NCI-H526 (cell line): ENCODE results near the gene GALNT16.
"Not testable (repeated sequence)": the region's sequence is repeated elsewhere in the genome, so short reads cannot be mapped to it uniquely, and the experiment has no call there.

Experiments
- DNase-seq, 2 experiments: peaks; one replicate each; lab custom pipeline; 2025; lab: John Stamatoyannopoulos, UW

GALNT16 gene

GRCh38 chr14:69285661-69286255 lies 25.8 kb downstream of the GALNT16 start:
- DNase-seq, result no peak

- no peak for DNase-seq
Observed at GRCh38 chr14:69287098-69288010, 27.4 kb downstream of the GALNT16 start.

GRCh38 chr14:69288011-69288771 lies 28.2 kb downstream of the GALNT16 start:
- no peak for DNase-seq

- DNase-seq, result no peak
Observed at GRCh38 chr14:69288956-69289705, 29.2 kb downstream of the GALNT16 start.

- DNase-seq, result no peak
Observed at GRCh38 chr14:69289811-69290520, 30.0 kb downstream of the GALNT16 start.

- not testable (repeated sequence) for DNase-seq
Observed at GRCh38 chr14:69290881-69291280, 30.9 kb downstream of the GALNT16 start.

- no peak for DNase-seq
Observed at GRCh38 chr14:69291396-69291795, 31.4 kb downstream of the GALNT16 start.

GRCh38 chr14:69291891-69292561 lies 32.1 kb downstream of the GALNT16 start:
- no peak for DNase-seq

GRCh38 chr14:69298131-69299071 lies 38.4 kb downstream of the GALNT16 start:
- DNase-seq, result no peak

GRCh38 chr14:69299286-69300035 lies 39.5 kb downstream of the GALNT16 start:
- peak in 1 of 2 experiments; percentile 11 for DNase-seq

GRCh38 chr14:69300601-69301221 lies 40.8 kb downstream of the GALNT16 start:
- DNase-seq, result no peak

GRCh38 chr14:69303086-69303485 lies 43.1 kb downstream of the GALNT16 start:
- DNase-seq, result no peak

- no peak for DNase-seq
Observed at GRCh38 chr14:69312608-69313007, 52.6 kb downstream of the GALNT16 start.

- no peak for DNase-seq
Observed at GRCh38 chr14:69313176-69313575, 53.2 kb downstream of the GALNT16 start.

- DNase-seq, result no peak
Observed at GRCh38 chr14:69314327-69314726, 54.4 kb downstream of the GALNT16 start.

GRCh38 chr14:69315301-69315700 lies 55.3 kb downstream of the GALNT16 start:
- DNase-seq, result no peak

GRCh38 chr14:69316449-69317101 lies 56.6 kb downstream of the GALNT16 start:
- no peak for DNase-seq
